Measurements from ENCODE around the gene CCHCR1. TPM values are rescaled to one million over a fixed set of nuclear protein-coding genes. Genes with fewer than 3 reads are reported as not detected.

The CCHCR1 gene
- total and polyA plus RNA-seq, 9 donors: 11.2 to 31.5 (median 23.6) TPM

- WGBS, 3 donors: 88 to 92% (median 91%) methylated on average over 13 of the region's 13 CpGs
- DNase-seq: no peak
Observed at GRCh38 chr6:31162463-31163165, 5.0 kb upstream of the CCHCR1 start.

GRCh38 chr6:31161216-31162126 lies 3.9 kb upstream of the CCHCR1 start:
- WGBS, 3 donors: 86 to 90% (median 88%) methylated on average over 19 of the region's 19 CpGs
- intact Hi-C loops (cut with DNase I): no loop called here
- no peaks in the 10 kb centered on the region for H3K27me3 ChIP-seq

More at GRCh38 chr6:31162463-31163165, 5.0 kb upstream of the CCHCR1 start:
- H3K36me3 ChIP-seq: no peaks in the 10 kb centered on the region
- intact Hi-C loops (cut with DNase I): no loop called here
- H3K27ac ChIP-seq: no peak overlapping the region
- H3K9me3 ChIP-seq: no peaks in the 10 kb centered on the region
- H3K4me1 ChIP-seq (ENCODE audit: insufficient read depth): peaks cover 7% of the 10 kb centered on the region
- H3K27me3 ChIP-seq: no peaks in the 10 kb centered on the region
- no peak overlapping the region for H3K4me3 ChIP-seq
- no peak for TF ChIP-seq EP300 (IDR thresholded peaks at IDR 0.05)
- TF ChIP-seq CTCF (IDR thresholded peaks at IDR 0.05): no peak
- TF ChIP-seq POLR2A (IDR thresholded peaks at IDR 0.05): no peak

GRCh38 chr6:31158863-31159855 lies 1.6 kb upstream of the CCHCR1 start:
- DNase-seq: peak in 1 of 5 donors; percentile 46
- Histone ChIP-seq H3K4me1 (ENCODE audit: insufficient read depth) (peaks cover 7% of the 10 kb centered on the region), H3K27me3 (no peaks in the 10 kb centered on the region), H3K27ac (peak overlapping the region in 1 of 2 donors; percentile 5), H3K4me3 (peak overlapping the region; percentile 64), H3K9me3 (no peaks in the 10 kb centered on the region), H3K36me3 (no peaks in the 10 kb centered on the region)
- no peak for TF ChIP-seq EP300 (IDR thresholded peaks at IDR 0.05)
- no peak for TF ChIP-seq POLR2A (IDR thresholded peaks at IDR 0.05)
- TF ChIP-seq CTCF (IDR thresholded peaks at IDR 0.05): no peak
- 12 to 17% (median 15%) methylated on average over 32 to 35 of the region's 35 CpGs for WGBS, 3 donors
- intact Hi-C loops (cut with DNase I): no loop called here

More at GRCh38 chr6:31161216-31162126, 3.9 kb upstream of the CCHCR1 start:
- Histone ChIP-seq H3K27ac (no peak overlapping the region), H3K9me3 (no peaks in the 10 kb centered on the region), H3K4me1 (ENCODE audit: insufficient read depth) (peaks cover 7% of the 10 kb centered on the region), H3K4me3 (no peak overlapping the region), H3K36me3 (no peaks in the 10 kb centered on the region)
- DNase-seq: no peak
- no peak for TF ChIP-seq EP300 (IDR thresholded peaks at IDR 0.05)
- TF ChIP-seq POLR2A (IDR thresholded peaks at IDR 0.05): no peak
- no peak for TF ChIP-seq CTCF (IDR thresholded peaks at IDR 0.05)
